HG03097 (cell line): ENCODE data around the gene PPP1R14B.

Experiments
- ATAC-seq: cut with Tn5 transposase; IDR thresholded peaks from one replicate; pipeline ENCODE4 v1.9.1; 2021; ENCODE audit not compliant: unreplicated experiment, low FRiP score

Gene PPP1R14B

GRCh38 chr11:64232967-64233315 lies 13.8 kb downstream of the PPP1R14B start:
- ATAC-seq: no peak

DNA sequence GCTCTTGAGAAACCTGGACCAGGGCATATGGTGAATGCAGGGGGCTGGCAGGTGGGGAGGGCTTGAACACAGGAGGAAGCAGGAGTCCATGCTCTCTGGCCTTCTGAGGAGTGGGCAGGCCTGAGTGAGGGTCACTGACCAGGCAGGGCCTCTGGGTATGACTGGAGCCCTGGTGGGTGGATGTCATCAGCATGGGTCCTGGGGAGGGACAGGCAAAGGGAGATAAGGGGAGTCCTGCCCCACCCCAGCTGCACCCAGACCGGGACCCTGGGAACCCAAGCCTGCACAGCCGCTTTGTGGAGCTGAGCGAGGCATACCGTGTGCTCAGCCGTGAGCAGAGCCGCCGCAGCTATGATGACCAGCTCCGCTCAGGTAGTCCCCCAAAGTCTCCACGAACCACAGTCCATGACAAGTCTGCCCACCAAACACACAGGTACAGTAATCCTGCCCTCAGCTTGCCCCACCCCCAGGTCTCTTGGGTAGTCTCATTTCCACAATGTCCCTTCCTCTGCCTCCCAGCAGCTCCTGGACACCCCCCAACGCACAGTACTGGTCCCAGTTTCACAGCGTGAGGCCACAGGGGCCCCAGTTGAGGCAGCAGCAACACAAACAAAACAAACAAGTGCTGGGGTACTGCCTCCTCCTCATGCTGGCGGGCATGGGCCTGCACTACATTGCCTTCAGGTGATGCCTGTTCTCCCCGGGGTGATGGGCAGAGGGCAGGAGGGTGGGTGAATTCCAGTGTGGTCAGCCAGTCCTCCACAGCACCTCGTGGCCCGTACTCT lies 14.4 kb downstream of the PPP1R14B start:
- ATAC-seq: no peak

GRCh38 chr11:64231546-64231945 lies 15.2 kb downstream of the PPP1R14B start:
- ATAC-seq: no peak

GRCh38 chr11:64230985-64231365 lies 15.8 kb downstream of the PPP1R14B start:
- ATAC-seq: no peak

- ATAC-seq: peak; percentile 38
Observed at GRCh38 chr11:64230171-64230984, 16.4 kb downstream of the PPP1R14B start, which contains the start of gene DNAJC4. Gene DNAJC4, plus strand, starts transcription at chr11:64230548. Its CDS starts 307 bp downstream, at chr11:64230855.

GRCh38 chr11:64229744-64230170 lies 17.0 kb downstream of the PPP1R14B start:
- ATAC-seq: no peak

GRCh38 chr11:64229090-64229743 lies 17.5 kb downstream of the PPP1R14B start:
- no peak for ATAC-seq

GRCh38 chr11:64227405-64227956 lies 19.3 kb downstream of the PPP1R14B start:
- no peak for ATAC-seq

DNA sequence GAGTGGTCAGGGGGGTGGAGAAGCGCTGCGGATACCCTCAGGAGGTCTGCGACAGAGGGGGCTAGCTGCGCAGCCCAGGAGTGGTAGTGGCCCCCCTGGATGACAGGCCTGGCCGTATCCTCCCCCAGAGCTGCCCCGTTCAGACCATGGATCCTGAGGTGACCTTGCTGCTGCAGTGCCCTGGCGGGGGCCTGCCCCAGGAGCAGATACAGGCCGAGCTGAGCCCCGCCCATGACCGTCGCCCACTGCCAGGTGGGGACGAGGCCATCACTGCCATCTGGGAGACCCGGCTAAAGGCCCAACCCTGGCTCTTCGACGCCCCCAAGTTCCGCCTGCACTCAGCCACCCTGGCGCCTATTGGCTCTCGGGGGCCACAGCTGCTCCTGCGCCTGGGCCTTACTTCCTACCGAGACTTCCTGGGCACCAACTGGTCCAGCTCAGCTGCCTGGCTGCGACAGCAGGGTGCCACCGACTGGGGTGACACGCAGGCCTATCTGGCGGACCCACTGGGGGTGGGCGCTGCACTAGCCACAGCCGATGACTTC lies 20.2 kb downstream of the PPP1R14B start:
- no peak for ATAC-seq

DNA sequence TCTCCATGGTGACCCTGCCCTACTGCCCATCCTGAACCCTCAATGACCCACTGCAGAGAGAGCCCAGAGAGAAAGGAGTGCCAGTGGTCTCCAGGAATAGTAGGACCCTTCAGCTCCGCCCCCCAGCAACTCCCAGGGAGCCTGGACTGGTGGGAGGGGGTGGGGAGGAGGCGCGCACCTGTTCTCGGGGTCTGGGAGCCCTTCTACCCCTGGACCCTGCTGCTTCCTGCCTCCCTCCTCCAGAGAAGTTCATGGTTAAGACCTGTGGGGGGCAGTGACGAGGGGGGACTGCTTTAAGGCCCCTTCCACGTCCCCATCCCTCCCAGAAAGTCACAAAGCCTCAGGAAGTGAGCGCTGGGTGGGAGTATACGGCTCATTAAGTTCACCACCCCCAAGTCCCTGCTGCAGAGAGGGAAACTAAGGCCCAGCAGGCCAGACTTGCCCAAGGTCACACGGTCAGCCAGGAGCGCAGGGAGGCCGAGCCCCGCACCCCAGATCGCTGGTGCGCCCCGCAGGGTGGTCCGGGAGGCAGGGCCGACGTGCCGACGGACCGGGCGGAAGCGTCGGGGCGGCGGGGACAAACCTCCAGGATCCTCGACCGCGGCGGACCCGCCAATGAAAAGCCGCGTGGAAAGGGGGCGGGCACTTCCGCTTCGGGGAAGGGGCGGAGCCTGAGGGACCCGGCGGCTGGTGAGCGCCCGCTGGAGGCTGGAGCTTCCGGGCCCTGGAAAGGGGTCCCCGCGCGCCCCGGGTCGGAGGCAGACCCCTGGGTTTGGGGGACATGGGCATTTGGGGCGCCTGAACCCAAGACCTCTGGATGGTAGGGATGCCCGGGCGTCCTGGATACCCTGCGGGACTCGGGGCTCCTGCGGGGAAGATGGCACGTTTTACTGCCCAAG lies 20.9 kb downstream of the PPP1R14B start, which contains the start of the genes NUDT22 and TRPT1:
Gene NUDT22, plus strand, starts transcription at position 667 of the 899 bp plus-strand sequence. CDS start 379 bp downstream, outside the sequence.
Gene TRPT1, minus strand, starts transcription at position 579 of the 899 bp plus-strand sequence. Its CDS starts 326 bp downstream, at position 253.
- peak; percentile 44 for ATAC-seq

- ATAC-seq: no peak
Observed at GRCh38 chr11:64224891-64225607, 21.7 kb downstream of the PPP1R14B start.

- ATAC-seq: no peak
Observed at GRCh38 chr11:64224151-64224890, 22.4 kb downstream of the PPP1R14B start.

- ATAC-seq: no peak
Observed at GRCh38 chr11:64223001-64223651, 23.6 kb downstream of the PPP1R14B start.

DNA sequence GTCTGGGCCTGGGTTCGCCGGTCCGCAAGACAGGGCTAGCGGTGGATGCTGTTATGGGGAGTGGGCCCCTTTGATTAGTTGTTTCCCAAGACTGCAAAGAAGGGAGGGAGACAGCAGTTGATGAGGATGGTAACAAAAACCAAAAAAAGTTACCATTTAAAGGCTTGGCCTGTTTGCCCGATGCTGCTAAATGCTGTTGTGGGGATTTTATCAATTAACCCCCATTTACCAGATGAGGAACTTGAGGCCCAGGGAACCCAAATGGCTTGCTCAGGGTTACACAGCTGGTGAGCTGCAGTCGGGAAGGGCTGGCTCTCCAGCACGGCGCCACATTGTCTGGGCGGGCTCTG lies 24.1 kb downstream of the PPP1R14B start:
- ATAC-seq: no peak

DNA sequence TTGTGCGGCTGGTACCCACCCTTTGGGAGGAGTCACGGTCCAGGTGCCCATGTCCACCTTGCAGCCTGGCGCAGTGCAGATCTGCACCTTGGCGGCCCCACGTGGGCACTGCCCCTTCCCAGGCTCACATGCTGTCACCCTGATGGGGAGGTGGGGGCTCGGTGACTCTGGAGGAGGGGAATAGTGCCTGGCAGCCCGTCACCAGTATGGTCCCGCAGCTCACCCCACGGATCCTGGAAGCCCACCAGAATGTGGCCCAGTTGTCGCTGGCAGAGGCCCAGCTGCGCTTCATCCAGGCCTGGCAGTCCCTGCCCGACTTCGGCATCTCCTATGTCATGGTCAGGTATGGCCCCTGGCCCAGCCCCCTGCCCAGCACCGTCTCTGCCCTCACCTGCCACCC lies 25.9 kb downstream of the PPP1R14B start:
- no peak for ATAC-seq

DNA sequence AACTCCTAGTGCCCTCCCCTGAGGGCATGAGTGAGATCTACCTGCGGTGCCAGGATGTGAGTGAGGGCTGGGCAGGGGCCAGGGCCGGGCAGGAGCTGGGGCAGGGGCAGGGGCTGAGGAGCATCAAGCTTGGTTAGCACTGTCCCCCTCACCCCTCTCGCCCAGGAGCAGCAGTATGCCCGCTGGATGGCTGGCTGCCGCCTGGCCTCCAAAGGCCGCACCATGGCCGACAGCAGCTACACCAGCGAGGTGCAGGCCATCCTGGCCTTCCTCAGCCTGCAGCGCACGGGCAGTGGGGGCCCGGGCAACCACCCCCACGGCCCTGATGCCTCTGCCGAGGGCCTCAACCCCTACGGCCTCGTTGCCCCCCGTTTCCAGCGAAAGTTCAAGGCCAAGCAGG lies 26.5 kb downstream of the PPP1R14B start:
- no peak for ATAC-seq

GRCh38 chr11:64219755-64220154 lies 27.0 kb downstream of the PPP1R14B start:
- no peak for ATAC-seq

GRCh38 chr11:64219354-64219684 lies 27.4 kb downstream of the PPP1R14B start:
- no peak for ATAC-seq
